Naive B cell (primary cell): Measurements from ENCODE around the gene CRY2. TPM values are rescaled to one million over a fixed set of nuclear protein-coding genes. Genes with fewer than 3 reads are reported as not detected.
"Not testable (repeated sequence)": the region's sequence is repeated elsewhere in the genome, so short reads cannot be mapped to it uniquely, and the experiment has no call there.

Experiments used
- ATAC-seq, 2 donors: fragments of 150-1000 bp; cut with Tn5 transposase; 2 replicates each; pipeline ENCODE4 v1.10.0; 2021; ENCODE audit warnings: low read depth in 2 of 2, mild to moderate bottlenecking in 2 of 2, moderate library complexity in 2 of 2
- DNase-seq: peaks from one replicate; pipeline ENCODE4 v3.0.0; 2022
- H3K27ac Mint-ChIP-seq, 6 donors: one replicate each; pipeline ENCODE4 v1.8.0; 2020 to 2022; ENCODE audit warnings: mild to moderate bottlenecking in 6 of 6, mixed read lengths in 6 of 6, moderate library complexity in 5 of 6, inconsistent platforms in 2 of 6
- H3K27me3 Mint-ChIP-seq, 3 donors: one replicate each; pipeline ENCODE4 v1.8.0; 2021 to 2022; ENCODE audit warnings: mixed read lengths in 3 of 3, mild to moderate bottlenecking in 1 of 3
- H3K36me3 Mint-ChIP-seq, 2 donors: one replicate each; pipeline ENCODE4 v1.8.0; 2020 to 2022; ENCODE audit warnings: mixed read lengths in 2 of 2, inconsistent platforms in 1 of 2, mild to moderate bottlenecking in 1 of 2
- H3K4me1 Mint-ChIP-seq, 3 donors: one replicate each; pipeline ENCODE4 v1.8.0; 2020 to 2022; ENCODE audit warnings: mixed read lengths in 3 of 3, inconsistent platforms in 1 of 3, mild to moderate bottlenecking in 1 of 3, moderate library complexity in 1 of 3
- H3K4me3 Mint-ChIP-seq, 8 donors: one replicate each; pipeline ENCODE4 v1.8.0; 2020 to 2022; ENCODE audit warnings: mild to moderate bottlenecking in 8 of 8, mixed read lengths in 8 of 8, moderate library complexity in 8 of 8, inconsistent platforms in 2 of 8
- H3K9me3 Mint-ChIP-seq, 7 donors: one replicate each; pipeline ENCODE4 v1.8.0; 2020 to 2022; ENCODE audit warnings: mixed read lengths in 7 of 7, mild to moderate bottlenecking in 5 of 7, inconsistent platforms in 2 of 7, moderate library complexity in 1 of 7
- polyA plus RNA-seq, 6 donors: library from polyadenylated mRNA; unstranded; fragments of 300-500 nt; fragmentation: Illumina TruSeq; gene quantifications; one replicate each; pipeline ENCODE4 v1.2.3, GENCODE V29; 2021; ENCODE audit warnings: low read depth in 6 of 6

The CRY2 gene
- polyA plus RNA-seq, 6 donors from 2014 or later = 10.0 to 34.2 (median 26.7) TPM

- H3K27me3 Mint-ChIP-seq = peaks cover 0 to 18% (median 6%) of the 10 kb centered on the region in 3 donors
- DNase-seq = no peak
- no peak for ATAC-seq
These were observed 55.4 kb downstream of the CRY2 start for GRCh38 chr11:45902452-45903380.

GRCh38 chr11:45904309-45904915 lies 57.1 kb downstream of the CRY2 start:
- no peaks in the 10 kb centered on the region for H3K36me3 Mint-ChIP-seq

More at GRCh38 chr11:45902452-45903380, 55.4 kb downstream of the CRY2 start:
- Mint-ChIP-seq H3K4me1 (peaks cover 20 to 30% (median 21%) of the 10 kb centered on the region in 3 donors), H3K27ac (peak overlapping the region in 1 of 6 donors; percentile 57), H3K36me3 (no peaks in the 10 kb centered on the region), H3K9me3 (no peaks in the 10 kb centered on the region), H3K4me3 (peak overlapping the region in 1 of 8 donors; percentile 21)

DNA sequence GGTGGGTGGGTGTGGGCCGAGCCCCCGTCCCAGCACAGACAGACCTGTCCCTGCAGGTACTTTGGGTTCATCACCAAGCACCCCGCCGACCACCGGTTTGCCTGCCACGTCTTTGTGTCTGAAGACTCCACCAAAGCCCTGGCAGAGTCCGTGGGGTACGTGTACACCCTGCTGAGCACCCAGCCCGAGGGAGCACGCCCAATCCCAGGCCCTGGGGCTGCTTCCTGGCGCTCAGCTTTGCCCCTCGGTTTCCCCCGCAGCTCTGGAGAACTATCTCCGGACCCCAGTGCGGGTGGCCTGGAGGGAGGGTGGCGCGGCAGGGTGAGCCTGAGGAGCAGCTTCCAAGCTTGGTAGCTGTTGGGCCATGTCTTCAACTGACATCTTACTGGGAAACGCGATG lies 57.8 kb downstream of the CRY2 start:
- H3K27ac Mint-ChIP-seq = no peak overlapping the region
- H3K9me3 Mint-ChIP-seq = no peaks in the 10 kb centered on the region
- no peak for DNase-seq
- peaks cover 0 to 7% (median 0%) of the 10 kb centered on the region in 3 donors for H3K27me3 Mint-ChIP-seq
- H3K4me3 Mint-ChIP-seq = peak overlapping the region in 1 of 8 donors; percentile 12
- no peaks in the 10 kb centered on the region for H3K36me3 Mint-ChIP-seq
- ATAC-seq = no peak
- H3K4me1 Mint-ChIP-seq = peaks cover 15 to 26% (median 15%) of the 10 kb centered on the region in 3 donors

More at GRCh38 chr11:45904309-45904915, 57.1 kb downstream of the CRY2 start:
- peak overlapping the region in 2 of 8 donors; percentile 47 to 64 for H3K4me3 Mint-ChIP-seq
- H3K27ac Mint-ChIP-seq = peak overlapping the region in 2 of 6 donors; percentile 52 to 57
- DNase-seq (no peak), ATAC-seq (no peak)
- peaks cover 16 to 30% (median 19%) of the 10 kb centered on the region in 3 donors for H3K4me1 Mint-ChIP-seq
- H3K9me3 Mint-ChIP-seq = no peaks in the 10 kb centered on the region
- H3K27me3 Mint-ChIP-seq = peaks cover 0 to 7% (median 0%) of the 10 kb centered on the region in 3 donors

DNA sequence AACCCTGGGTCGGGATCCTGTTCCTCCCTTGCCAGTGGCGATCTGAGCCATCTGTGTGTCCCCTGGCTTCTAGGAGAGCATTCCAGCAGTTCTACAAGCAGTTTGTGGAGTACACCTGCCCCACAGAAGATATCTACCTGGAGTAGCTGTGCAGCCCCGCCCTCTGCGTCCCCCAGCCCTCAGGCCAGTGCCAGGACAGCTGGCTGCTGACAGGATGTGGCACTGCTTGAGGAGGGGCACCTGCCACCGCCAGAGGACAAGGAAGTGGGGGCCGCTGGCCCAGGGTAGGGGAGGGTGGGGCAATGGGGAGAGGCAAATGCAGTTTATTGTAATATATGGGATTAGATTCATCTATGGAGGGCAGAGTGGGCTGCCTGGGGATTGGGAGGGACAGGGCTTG lies 58.3 kb downstream of the CRY2 start:
- peaks cover 14 to 23% (median 14%) of the 10 kb centered on the region in 3 donors for H3K4me1 Mint-ChIP-seq
- not testable (repeated sequence) for H3K36me3 Mint-ChIP-seq, DNase-seq, H3K9me3 Mint-ChIP-seq, H3K27me3 Mint-ChIP-seq
- H3K4me3 Mint-ChIP-seq = peak overlapping the region in 1 of 8 donors; percentile 12
- ATAC-seq = peak; percentile 11 to 21
- peak overlapping the region in 1 of 6 donors; percentile 75 for H3K27ac Mint-ChIP-seq

DNA sequence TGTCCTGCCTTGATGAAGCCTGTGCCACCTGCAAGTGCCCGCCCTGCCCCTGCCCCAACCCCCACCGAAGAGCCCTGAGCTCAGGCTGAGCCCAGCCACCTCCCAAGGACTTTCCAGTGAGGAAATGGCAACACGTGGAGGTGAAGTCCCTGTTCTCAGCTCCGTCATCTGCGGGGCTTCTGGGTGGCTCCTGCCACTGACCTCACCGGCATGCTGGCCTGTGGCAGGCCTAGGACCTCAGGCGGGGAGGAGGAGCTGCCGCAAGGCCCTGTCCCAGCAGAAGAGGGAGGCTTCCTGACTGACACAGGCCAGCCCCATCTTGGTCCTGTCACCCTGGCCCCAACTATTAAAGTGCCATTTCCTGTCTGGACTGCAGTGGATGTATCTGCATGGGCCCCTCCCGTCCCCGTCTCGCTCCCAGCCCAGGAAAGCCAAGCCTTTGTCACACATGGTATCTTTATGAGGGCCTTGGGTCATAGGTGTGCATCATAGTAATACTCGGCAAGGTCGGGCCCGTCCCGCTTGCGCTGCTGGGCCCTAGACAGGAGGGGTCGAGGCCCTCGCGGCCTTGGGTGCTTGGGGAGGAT lies 58.9 kb downstream of the CRY2 start:
- Mint-ChIP-seq H3K36me3 (peaks cover 0 to 4% of the 10 kb centered on the region in 2 donors), H3K4me1 (peaks cover 10 to 19% (median 11%) of the 10 kb centered on the region in 3 donors), H3K27me3 (no peaks in the 10 kb centered on the region), H3K9me3 (no peaks in the 10 kb centered on the region), H3K27ac (peak overlapping the region in 2 of 6 donors; percentile 63 to 82), H3K4me3 (no peak overlapping the region)
- ATAC-seq (peak in 1 of 2 donors; percentile 8), DNase-seq (no peak)

DNA sequence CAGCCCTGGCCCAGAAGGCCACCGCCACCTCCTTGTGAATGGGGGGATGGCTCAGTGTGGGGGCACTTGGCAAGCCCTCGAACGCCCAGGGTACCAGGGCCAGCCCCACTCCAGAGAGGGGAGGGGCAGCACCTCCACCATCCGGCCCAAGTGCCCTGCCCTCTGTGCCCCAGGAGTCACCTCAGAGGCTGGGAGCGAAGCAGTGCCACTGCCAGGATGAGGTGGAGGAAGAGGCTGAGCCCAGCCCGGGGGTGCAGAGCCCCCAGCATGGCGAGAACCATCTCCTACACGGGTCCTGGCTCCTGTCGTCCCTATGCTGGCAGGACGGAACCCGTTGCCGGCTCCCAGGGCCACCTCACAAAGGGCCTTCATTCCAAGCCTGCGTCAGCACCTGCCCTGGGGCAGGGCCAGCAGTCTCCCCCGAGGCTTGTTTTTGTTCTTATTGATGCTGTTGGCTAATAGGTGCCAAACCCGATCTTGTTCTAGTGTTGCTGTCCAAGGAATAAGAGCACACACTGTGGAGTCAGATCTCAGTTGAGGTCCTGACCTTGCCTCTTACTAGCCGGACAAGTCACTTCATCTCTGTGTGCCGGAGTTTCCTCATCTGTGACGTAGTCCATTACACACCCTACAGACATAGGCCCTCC lies 59.8 kb downstream of the CRY2 start, which contains the start of gene FREY1:
Gene FREY1, minus strand, starts transcription at position 307 of the 647 bp plus-strand sequence. Its CDS starts 26 bp downstream, at position 281.
- no peaks in the 10 kb centered on the region for H3K27me3 Mint-ChIP-seq
- DNase-seq = no peak

GRCh38 chr11:45907911-45908370 lies 60.7 kb downstream of the CRY2 start:
- no peak for DNase-seq
- Mint-ChIP-seq H3K27me3 (no peaks in the 10 kb centered on the region), H3K36me3 (peaks cover 0 to 7% of the 10 kb centered on the region in 2 donors), H3K4me1 (peaks cover 10 to 19% (median 11%) of the 10 kb centered on the region in 3 donors), H3K27ac (peak overlapping the region in 2 of 6 donors; percentile 34 to 41), H3K9me3 (no peaks in the 10 kb centered on the region), H3K4me3 (no peak overlapping the region)
- ATAC-seq = no peak

More for the DNA sequence above, 59.8 kb downstream of the CRY2 start, which contains the start of gene FREY1:
- peaks cover 0 to 7% of the 10 kb centered on the region in 2 donors for H3K36me3 Mint-ChIP-seq
- H3K9me3 Mint-ChIP-seq = no peaks in the 10 kb centered on the region
- peak within 1 kb of the TSS in 3 of 6 donors; percentile 63 to 82 (median 80) for H3K27ac Mint-ChIP-seq
- ATAC-seq = no peak
- H3K4me3 Mint-ChIP-seq = peak within 1 kb of the TSS in 1 of 8 donors; percentile 15
- H3K4me1 Mint-ChIP-seq = peaks cover 10 to 19% (median 11%) of the 10 kb centered on the region in 3 donors

- peak overlapping the region in 1 of 6 donors; percentile 20 for H3K27ac Mint-ChIP-seq
- peaks cover 0 to 12% of the 10 kb centered on the region in 2 donors for H3K36me3 Mint-ChIP-seq
- peak overlapping the region in 1 of 8 donors; percentile 2 for H3K4me3 Mint-ChIP-seq
- H3K4me1 Mint-ChIP-seq = peaks cover 11 to 24% (median 19%) of the 10 kb centered on the region in 3 donors
- H3K27me3 Mint-ChIP-seq = no peaks in the 10 kb centered on the region
- H3K9me3 Mint-ChIP-seq = no peaks in the 10 kb centered on the region
- DNase-seq (no peak), ATAC-seq (no peak)
These were observed 62.6 kb downstream of the CRY2 start for GRCh38 chr11:45909594-45910475.

DNA sequence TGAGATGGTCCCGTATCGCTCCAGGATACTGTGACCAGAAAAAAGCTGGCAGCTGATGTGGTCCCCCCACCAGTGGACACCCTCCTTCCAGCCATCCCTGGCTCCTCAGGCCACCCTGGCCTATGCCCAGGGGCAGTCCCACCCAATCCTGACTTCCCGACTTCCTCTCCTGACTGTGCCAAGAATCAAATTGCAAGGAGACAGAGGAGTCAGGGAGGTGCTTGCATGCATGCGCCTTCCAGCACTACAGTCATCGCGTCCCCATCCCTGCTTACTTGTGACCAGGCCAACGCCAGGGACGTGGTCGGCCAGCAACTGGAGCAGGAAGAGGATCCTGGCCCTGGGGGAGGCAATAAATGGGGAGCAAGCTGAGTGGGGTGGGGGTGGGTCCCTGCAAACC lies 63.3 kb downstream of the CRY2 start:
- Mint-ChIP-seq H3K27me3 (no peaks in the 10 kb centered on the region), H3K4me3 (no peak overlapping the region), H3K9me3 (no peaks in the 10 kb centered on the region), H3K36me3 (peaks cover 0 to 12% of the 10 kb centered on the region in 2 donors), H3K4me1 (peaks cover 14 to 29% (median 22%) of the 10 kb centered on the region in 3 donors), H3K27ac (no peak overlapping the region)
- DNase-seq = no peak
- ATAC-seq = no peak

- no peak for ATAC-seq
- no peak for DNase-seq
- Mint-ChIP-seq H3K27ac (peak overlapping the region in 1 of 6 donors; percentile 75), H3K4me3 (no peak overlapping the region), H3K36me3 (peaks cover 0 to 12% of the 10 kb centered on the region in 2 donors), H3K4me1 (peaks cover 24 to 38% (median 34%) of the 10 kb centered on the region in 3 donors), H3K27me3 (no peaks in the 10 kb centered on the region), H3K9me3 (no peaks in the 10 kb centered on the region)
These were observed 66.2 kb downstream of the CRY2 start for GRCh38 chr11:45913514-45913913.

GRCh38 chr11:45913942-45914635 lies 66.8 kb downstream of the CRY2 start:
- no peak for ATAC-seq

More at GRCh38 chr11:45913942-45914635, 66.8 kb downstream of the CRY2 start:
- H3K36me3 Mint-ChIP-seq = peaks cover 0 to 12% of the 10 kb centered on the region in 2 donors
- no peaks in the 10 kb centered on the region for H3K9me3 Mint-ChIP-seq
- H3K4me3 Mint-ChIP-seq = peak overlapping the region in 3 of 8 donors; percentile 53 to 75 (median 73)
- H3K4me1 Mint-ChIP-seq = peaks cover 26 to 40% (median 39%) of the 10 kb centered on the region in 3 donors
- H3K27me3 Mint-ChIP-seq = no peaks in the 10 kb centered on the region
- H3K27ac Mint-ChIP-seq = peak overlapping the region in 2 of 6 donors; percentile 63 to 80
- DNase-seq = no peak
